Aorta (tissue), 5 donors: ENCODE measurements around the gene CELF2. TPM values are rescaled to one million over a fixed set of nuclear protein-coding genes. Genes with fewer than 3 reads are reported as not detected.

Source experiments
- ATAC-seq: fragments of 200-7000 bp; cut with Tn5 transposase; one replicate; pipeline ENCODE4 v1.9.1; 2022; ENCODE audit warnings: moderate library complexity; ENCODE audit not compliant: low FRiP score
- DNase-seq, 2 donors: peaks; one replicate each; pipeline ENCODE4 v3.0.0-alpha.2; 2020
- H3K27ac ChIP-seq, 2 donors: one replicate each; pipeline ENCODE4 v1.5.1; 2013; ENCODE audit warnings: low read length in 2 of 2, mild to moderate bottlenecking in 2 of 2, moderate library complexity in 2 of 2, control low read depth in 1 of 2, inconsistent platforms in 1 of 2, low read depth in 1 of 2
- H3K27me3 ChIP-seq, 2 donors: one replicate each; pipeline ENCODE4 v1.6.1; 2013; ENCODE audit warnings: control low read depth in 1 of 2, low read length in 1 of 2, mild to moderate bottlenecking in 1 of 2, moderate library complexity in 1 of 2; ENCODE audit not compliant: insufficient read depth in 2 of 2, control insufficient read depth in 1 of 2
- H3K36me3 ChIP-seq, 2 donors: one replicate each; pipeline ENCODE4 v1.6.1; 2013; ENCODE audit warnings: control low read depth in 1 of 2, low read length in 1 of 2, mild to moderate bottlenecking in 1 of 2; ENCODE audit not compliant: insufficient read depth in 2 of 2, control insufficient read depth in 1 of 2
- H3K4me1 ChIP-seq, 2 donors: one replicate each; pipeline ENCODE4 v1.6.1; 2013; ENCODE audit warnings: low read length in 2 of 2, control low read depth in 1 of 2, mild to moderate bottlenecking in 1 of 2, moderate library complexity in 1 of 2; ENCODE audit not compliant: insufficient read depth in 2 of 2, control insufficient read depth in 1 of 2
- H3K4me3 ChIP-seq, 2 donors: one replicate each; pipeline ENCODE4 v1.5.1; 2013; ENCODE audit warnings: low read length in 2 of 2, control low read depth in 1 of 2, mild to moderate bottlenecking in 1 of 2
- H3K9me3 ChIP-seq: one replicate; pipeline ENCODE4 v1.6.1; 2013; ENCODE audit warnings: mild to moderate bottlenecking, low read length; ENCODE audit not compliant: control insufficient read depth
- WGBS, 2 donors: extraction: QIAGEN DNeasy Blood & Tissue Kit; methylation state at CpG; one replicate each; pipeline ENCODE4 v1.1.7; 2013; 5-methylcytosine and 5-hydroxymethylcytosine counted together
- intact Hi-C, 2 donors: fragments of 100-400 bp; cut with DNase I; formaldehyde crosslinking; loops; one replicate each; pipeline versions ENCODE4 v1.14.2 to v1.15.0; 2022
- polyA plus RNA-seq, 2 donors: library from polyadenylated mRNA; stranded (reverse); fragments of 200-250 nt; gene quantifications; one replicate each; pipeline ENCODE4 v1.2.3, GENCODE V29; 2013
- total RNA-seq, 2 donors: library from RNA; stranded (reverse); fragmentation: NEBNext Ultra II Directional; extraction: Animal tissue kit (Norgen Biotek cat#: 25700); gene quantifications; one replicate each; pipeline ENCODE4 v1.2.1, GENCODE V29; 2021
- donor health status: healthy with polysubstance abuse.
- donor health status: Bipolar disorder and iron deficiency.
- donor health status: DM: no; HTN: no; CAD: no.
- donor health status: DM: no; HTN: no; CAD: no.
- donor health status: DM: yes; HTN: yes; CAD: no.

CELF2 gene
- total and polyA plus RNA-seq, 4 donors: 10.9 to 55.4 (median 36.4) TPM

DNA sequence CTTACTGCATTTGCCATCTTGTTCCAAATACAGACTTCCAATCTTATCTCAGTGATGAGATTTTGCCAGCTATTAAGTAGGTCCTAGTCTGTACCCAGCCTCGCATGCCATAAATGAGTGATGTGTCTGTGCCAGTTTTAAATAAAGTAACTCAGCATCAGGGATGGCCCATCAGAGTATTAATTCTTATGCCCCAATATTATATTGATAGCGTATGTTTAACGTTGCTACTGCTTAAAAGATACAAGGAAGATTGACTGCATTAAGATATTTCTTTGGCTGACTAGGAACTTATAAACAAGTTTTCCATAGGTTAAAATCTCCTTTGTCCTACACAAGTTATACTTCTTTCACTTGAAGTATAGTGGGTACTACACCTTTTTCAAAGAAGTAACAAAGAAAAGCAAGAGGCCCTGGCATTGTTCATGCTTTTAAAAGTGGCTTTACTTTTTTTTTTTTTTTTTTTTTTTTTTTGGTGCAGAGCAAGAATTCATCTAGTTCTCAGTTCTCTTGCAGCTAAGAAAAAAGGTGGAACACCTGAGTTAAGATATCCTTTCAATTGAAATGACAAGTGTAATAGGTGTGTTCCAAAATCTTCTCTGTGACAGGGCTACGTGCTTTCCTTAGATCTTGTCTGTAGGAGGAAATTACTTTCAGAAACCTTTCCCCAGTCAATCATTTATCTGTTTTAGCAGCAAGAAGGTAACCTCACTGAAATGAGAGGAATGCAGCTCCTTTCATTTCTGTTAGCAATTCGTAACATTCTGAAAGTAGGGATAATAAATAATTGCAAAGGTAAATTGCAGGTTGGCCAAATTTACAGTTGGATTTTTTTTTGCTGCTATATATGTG, 245.0 kb downstream of the CELF2 start:
- DNase-seq (no peak), ATAC-seq (no peak)
- Histone ChIP-seq H3K9me3 (no peaks in the 10 kb centered on the region), H3K27me3 (no peaks in the 10 kb centered on the region), H3K4me1 (peaks cover 2 to 3% of the 10 kb centered on the region in 2 donors), H3K27ac (no peak overlapping the region), H3K36me3 (peaks cover 5 to 7% of the 10 kb centered on the region in 2 donors), H3K4me3 (no peak overlapping the region)
- WGBS, 2 donors: 62 to 65% methylated on average over 5 of the region's 5 CpGs
- intact Hi-C loops: no loop called here

DNA sequence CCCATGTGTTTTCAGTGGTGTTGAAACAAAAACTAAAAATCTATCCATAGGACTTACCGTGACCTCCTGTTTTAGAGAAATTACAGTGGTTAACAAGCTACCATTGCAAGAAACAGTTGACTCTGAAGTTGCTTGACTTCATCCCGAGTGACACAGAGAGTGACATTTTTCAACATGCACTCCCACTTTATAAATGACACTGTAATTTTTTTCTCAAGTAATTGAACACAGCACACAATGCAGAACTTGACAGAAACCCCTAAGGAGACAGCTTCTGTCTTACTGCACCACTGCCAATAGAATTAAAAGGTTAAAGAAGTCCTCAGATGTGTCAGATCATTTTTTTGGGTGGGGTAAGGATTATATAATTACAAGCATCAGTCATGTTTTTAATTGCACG, 246.1 kb downstream of the CELF2 start:
- DNase-seq: no peak
- Histone ChIP-seq H3K27ac (no peak overlapping the region), H3K36me3 (peaks cover 0 to 4% of the 10 kb centered on the region in 2 donors), H3K4me1 (peaks cover 2 to 3% of the 10 kb centered on the region in 2 donors), H3K9me3 (no peaks in the 10 kb centered on the region), H3K27me3 (no peaks in the 10 kb centered on the region), H3K4me3 (no peak overlapping the region)
- intact Hi-C loops: no loop called here
- ATAC-seq: no peak
- WGBS, 2 donors: 81 to 91% methylated on average over 3 of the region's 3 CpGs

DNA sequence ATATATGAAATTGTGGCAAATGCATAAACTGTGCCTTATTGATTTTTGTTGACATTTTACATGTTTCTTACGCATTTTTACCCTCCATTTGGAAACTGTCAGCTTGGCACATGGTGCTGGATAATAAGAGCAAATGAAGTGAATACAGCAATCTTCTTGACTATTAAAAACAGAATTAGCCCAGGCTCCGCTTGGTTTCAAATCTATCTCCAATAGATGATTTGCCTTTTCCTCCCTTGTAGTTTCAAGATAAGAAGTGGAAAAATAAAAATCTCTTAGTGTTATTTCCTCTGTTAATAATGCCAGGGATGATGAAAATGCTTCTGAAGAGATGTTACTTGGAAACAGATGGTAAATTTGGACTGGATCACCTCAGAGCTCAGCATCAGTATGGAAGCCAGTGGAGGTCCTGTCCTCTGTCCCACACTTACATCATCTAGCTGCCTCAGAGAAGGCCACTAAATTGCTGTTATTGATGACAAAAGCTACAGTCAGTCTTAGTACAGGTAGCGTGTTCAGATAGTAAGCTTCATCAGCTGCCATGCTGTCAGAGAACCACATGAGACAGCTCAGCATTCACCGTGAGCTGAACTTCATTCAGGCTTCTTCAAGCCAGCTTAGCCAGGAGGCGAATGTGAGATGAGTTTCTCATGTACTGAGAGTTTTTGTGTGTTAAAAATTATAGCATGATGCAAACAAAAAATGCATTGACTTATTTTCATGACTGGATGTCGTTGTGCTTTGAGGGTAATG, 246.8 kb downstream of the CELF2 start:
- H3K4me3 ChIP-seq: no peak overlapping the region
- intact Hi-C loops: no loop called here
- no peaks in the 10 kb centered on the region for H3K27me3 ChIP-seq
- 93 to 94% methylated on average over 6 of the region's 6 CpGs for WGBS, 2 donors
- no peak overlapping the region for H3K27ac ChIP-seq
- no peak for ATAC-seq
- H3K36me3 ChIP-seq: peaks cover 0 to 3% of the 10 kb centered on the region in 2 donors
- H3K9me3 ChIP-seq: no peaks in the 10 kb centered on the region
- H3K4me1 ChIP-seq: peaks cover 2 to 3% of the 10 kb centered on the region in 2 donors
- no peak for DNase-seq

DNA sequence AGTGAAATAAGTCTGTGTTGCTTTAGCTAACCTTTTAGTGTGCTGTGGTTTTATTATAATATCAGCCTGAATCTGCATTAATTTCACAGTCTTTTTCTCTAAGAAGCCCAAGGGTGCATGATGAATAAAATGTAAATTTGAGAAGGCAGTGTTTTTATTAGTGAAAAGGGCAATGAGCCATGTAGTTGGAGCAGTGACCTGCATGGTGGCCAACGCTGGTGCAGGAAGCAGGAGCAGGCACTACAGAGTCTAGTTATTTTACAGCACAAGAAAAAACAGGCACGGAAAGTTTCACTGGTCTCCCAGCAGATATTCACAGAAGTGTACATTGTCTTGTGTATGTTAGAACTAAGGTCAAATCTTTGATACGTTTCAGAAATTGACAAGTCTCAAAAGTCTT, 247.8 kb downstream of the CELF2 start:
- Histone ChIP-seq H3K27me3 (no peaks in the 10 kb centered on the region), H3K27ac (no peak overlapping the region), H3K4me1 (peaks cover 2 to 3% of the 10 kb centered on the region in 2 donors), H3K36me3 (peaks cover 0 to 2% of the 10 kb centered on the region in 2 donors), H3K4me3 (no peak overlapping the region), H3K9me3 (no peaks in the 10 kb centered on the region)
- no peak for ATAC-seq
- WGBS, 2 donors: 41 to 50% methylated on average over 3 of the region's 3 CpGs
- DNase-seq: no peak
- intact Hi-C loops: no loop called here

DNA sequence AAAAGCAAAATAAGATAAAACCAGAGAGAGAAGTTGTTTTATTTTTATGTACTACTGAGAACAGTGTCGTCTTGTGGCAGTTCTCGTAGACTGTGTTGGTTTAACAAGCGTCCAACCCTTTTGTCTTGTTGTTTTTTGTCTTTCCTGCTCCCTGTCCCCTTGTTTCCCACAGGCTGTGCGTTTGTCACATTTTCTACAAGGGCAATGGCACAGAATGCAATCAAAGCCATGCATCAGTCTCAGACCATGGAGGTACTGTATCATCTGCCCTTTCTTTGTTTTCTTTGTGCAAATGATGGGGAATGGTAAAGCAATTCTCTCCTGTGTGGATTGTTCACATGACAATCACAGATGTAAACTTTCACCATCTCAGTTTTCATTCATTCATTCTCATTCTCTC, 248.8 kb downstream of the CELF2 start:
- no peak overlapping the region for H3K4me3 ChIP-seq
- DNase-seq (no peak), ATAC-seq (no peak)
- no peaks in the 10 kb centered on the region for H3K9me3 ChIP-seq
- H3K4me1 ChIP-seq: peaks cover 2 to 3% of the 10 kb centered on the region in 2 donors
- H3K36me3 ChIP-seq: peaks cover 0 to 2% of the 10 kb centered on the region in 2 donors
- intact Hi-C loops: no loop called here
- H3K27ac ChIP-seq: no peak overlapping the region
- no peaks in the 10 kb centered on the region for H3K27me3 ChIP-seq
- WGBS, 2 donors: 57 to 60% methylated on average over 4 of the region's 4 CpGs

DNA sequence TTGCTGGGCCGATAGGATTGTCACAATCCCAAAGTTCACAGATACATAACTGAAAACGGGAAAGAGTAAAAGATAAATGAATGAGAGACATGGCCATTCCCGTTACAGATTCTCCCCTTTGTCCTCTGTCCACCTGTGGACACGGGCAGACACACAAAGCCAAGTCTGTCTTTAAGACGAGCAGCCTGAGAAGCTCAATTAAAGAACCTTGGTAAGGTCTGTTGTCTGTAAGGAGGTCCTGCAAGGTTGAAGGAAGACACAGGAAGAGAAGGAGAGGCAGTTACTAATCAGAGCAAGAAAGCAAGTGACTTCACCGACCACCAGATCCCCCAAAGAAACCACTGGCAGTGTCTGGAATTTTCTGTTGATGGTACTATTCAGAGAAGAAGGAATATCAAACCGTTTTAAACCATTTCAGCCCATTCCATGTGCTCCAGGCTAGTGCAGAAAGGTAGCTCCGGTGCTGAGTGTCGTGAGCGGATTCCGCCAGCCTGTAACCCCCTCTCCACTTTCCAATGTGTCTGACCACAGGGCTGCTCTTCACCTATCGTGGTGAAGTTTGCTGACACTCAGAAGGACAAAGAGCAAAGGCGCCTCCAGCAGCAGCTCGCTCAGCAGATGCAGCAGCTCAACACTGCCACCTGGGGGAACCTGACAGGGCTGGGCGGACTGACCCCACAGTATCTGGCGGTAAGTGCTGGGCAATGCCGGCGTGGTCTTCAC, 252.6 kb downstream of the CELF2 start:
- H3K4me1 ChIP-seq: no peaks in the 10 kb centered on the region
- no peaks in the 10 kb centered on the region for H3K36me3 ChIP-seq

GRCh38 chr10:11270858-11271179, 253.1 kb downstream of the CELF2 start:
- no peaks in the 10 kb centered on the region for H3K4me1 ChIP-seq
- H3K27ac ChIP-seq: no peak overlapping the region
- H3K36me3 ChIP-seq: peaks cover 0 to 2% of the 10 kb centered on the region in 2 donors
- no peak overlapping the region for H3K4me3 ChIP-seq
- DNase-seq: no peak
- intact Hi-C loops: loop anchor here in 1 of 2 donors (10.0 kb wide), 1 partner anchor 216 kb away; no protein-coding TSS in a partner anchor
- 39 to 42% methylated on average over 7 of the region's 7 CpGs for WGBS, 2 donors
- H3K9me3 ChIP-seq: no peaks in the 10 kb centered on the region
- no peak for ATAC-seq
- H3K27me3 ChIP-seq: no peaks in the 10 kb centered on the region

More for the DNA sequence above, 252.6 kb downstream of the CELF2 start:
- DNase-seq (peak; percentile 79 to 93), ATAC-seq (peak; percentile 91)
- intact Hi-C loops: loop anchor here in 1 of 2 donors (10.0 kb wide), 1 partner anchor 215 kb away; no protein-coding TSS in a partner anchor
- Histone ChIP-seq H3K27ac (no peak overlapping the region), H3K27me3 (no peaks in the 10 kb centered on the region), H3K9me3 (no peaks in the 10 kb centered on the region), H3K4me3 (no peak overlapping the region)
- 26 to 30% methylated on average over 18 of the region's 18 CpGs for WGBS, 2 donors

- no peak for ATAC-seq
- Histone ChIP-seq H3K27ac (no peak overlapping the region), H3K4me1 (no peaks in the 10 kb centered on the region), H3K36me3 (peaks cover 0 to 2% of the 10 kb centered on the region in 2 donors), H3K9me3 (no peaks in the 10 kb centered on the region), H3K27me3 (no peaks in the 10 kb centered on the region), H3K4me3 (no peak overlapping the region)
- WGBS, 2 donors: 89 to 96% methylated on average over 15 of the region's 15 CpGs
- intact Hi-C loops: loop anchor here in 1 of 2 donors (10.0 kb wide), 1 partner anchor 218 kb away; no protein-coding TSS in a partner anchor
- DNase-seq: no peak
These were observed 255.3 kb downstream of the CELF2 start for GRCh38 chr10:11272915-11273389.
